ENCODE data around the gene WDCP. TPM values are rescaled to one million over a fixed set of nuclear protein-coding genes. Genes with fewer than 3 reads are reported as not detected.
"Not testable (repeated sequence)": the region's sequence is repeated elsewhere in the genome, so short reads cannot be mapped to it uniquely, and the experiment has no call there.

WDCP gene, protein sequence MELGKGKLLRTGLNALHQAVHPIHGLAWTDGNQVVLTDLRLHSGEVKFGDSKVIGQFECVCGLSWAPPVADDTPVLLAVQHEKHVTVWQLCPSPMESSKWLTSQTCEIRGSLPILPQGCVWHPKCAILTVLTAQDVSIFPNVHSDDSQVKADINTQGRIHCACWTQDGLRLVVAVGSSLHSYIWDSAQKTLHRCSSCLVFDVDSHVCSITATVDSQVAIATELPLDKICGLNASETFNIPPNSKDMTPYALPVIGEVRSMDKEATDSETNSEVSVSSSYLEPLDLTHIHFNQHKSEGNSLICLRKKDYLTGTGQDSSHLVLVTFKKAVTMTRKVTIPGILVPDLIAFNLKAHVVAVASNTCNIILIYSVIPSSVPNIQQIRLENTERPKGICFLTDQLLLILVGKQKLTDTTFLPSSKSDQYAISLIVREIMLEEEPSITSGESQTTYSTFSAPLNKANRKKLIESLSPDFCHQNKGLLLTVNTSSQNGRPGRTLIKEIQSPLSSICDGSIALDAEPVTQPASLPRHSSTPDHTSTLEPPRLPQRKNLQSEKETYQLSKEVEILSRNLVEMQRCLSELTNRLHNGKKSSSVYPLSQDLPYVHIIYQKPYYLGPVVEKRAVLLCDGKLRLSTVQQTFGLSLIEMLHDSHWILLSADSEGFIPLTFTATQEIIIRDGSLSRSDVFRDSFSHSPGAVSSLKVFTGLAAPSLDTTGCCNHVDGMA
- total RNA-seq, result 1 to 10 TPM; 2.7 to 3.6 TPM

- peak; percentile 99 for DNase-seq (ENCODE audit: low spot score)
- Histone ChIP-seq H3K27me3 (no peaks in the 10 kb centered on the region), H3K4me3 (peak within 1 kb of the TSS; percentile 80 to 81), H3K36me3 (no peaks in the 10 kb centered on the region), H3K4me1 (peaks cover 0 to 26% of the 10 kb centered on the region in 2 donors), H3K9me3 (no peaks in the 10 kb centered on the region), H3K27ac (peak within 1 kb of the TSS; percentile 61 to 69)
- no peak for TF ChIP-seq CTCF (IDR thresholded peaks at IDR 0.05)
These were observed at the start of gene WDCP for GRCh38 chr2:24046930-24047702. WDCP (minus strand) TSS chr2:24047391; CDS start chr2:24039494, 7,897 bp downstream.

DNA sequence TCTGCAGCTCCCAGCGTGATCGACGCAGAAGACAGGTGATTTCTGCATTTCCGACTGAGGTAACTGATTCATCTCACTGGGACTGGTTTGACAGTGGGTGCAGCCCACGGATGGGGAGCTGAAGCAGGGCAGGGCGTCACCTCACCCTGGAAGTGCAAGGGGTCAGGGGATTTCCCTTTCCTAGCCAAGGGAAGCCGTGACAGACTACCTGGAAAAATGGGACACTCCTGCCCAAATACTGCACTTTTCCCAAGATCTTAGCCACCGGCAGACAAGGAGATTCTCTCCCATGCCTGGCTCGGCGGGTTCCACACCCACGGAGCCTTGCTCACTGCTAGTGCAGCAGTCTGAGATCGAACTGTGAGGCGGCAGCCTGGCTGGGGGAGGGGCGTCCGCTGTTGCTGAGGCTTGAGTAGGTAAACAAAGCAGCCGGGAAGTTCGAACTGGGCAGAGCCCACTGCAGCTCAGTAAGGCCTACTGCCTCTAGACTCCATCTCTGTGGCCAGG, 48.0 kb upstream of the WDCP start:
- not testable (repeated sequence) for H3K4me1 ChIP-seq; DNase-seq (ENCODE audit: low spot score); H3K4me3 ChIP-seq; H3K27ac ChIP-seq; H3K27me3 ChIP-seq; H3K36me3 ChIP-seq; H3K9me3 ChIP-seq

DNA sequence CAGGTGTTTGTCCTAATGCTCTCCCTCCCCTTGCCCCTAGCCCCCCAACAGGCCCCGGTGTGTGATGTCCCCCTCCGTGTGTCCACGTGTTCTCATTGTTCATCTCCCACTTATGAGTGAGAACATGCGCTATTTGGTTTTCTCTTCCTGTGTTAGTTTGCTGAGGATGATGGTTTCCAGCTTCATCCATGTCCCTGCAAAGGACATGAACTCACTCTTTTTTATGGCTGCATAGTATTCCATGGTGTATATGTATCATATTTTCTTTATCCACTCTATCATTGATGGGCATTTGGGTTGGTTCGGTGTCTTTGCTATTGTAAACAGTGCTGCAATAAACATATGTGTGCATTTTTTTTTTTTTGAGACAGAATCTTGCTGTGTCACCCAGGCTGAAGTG, 46.1 kb upstream of the WDCP start:
- H3K27me3 ChIP-seq; DNase-seq (ENCODE audit: low spot score); H3K27ac ChIP-seq; H3K4me3 ChIP-seq; H3K4me1 ChIP-seq; H3K36me3 ChIP-seq; H3K9me3 ChIP-seq: not testable (repeated sequence)

DNA sequence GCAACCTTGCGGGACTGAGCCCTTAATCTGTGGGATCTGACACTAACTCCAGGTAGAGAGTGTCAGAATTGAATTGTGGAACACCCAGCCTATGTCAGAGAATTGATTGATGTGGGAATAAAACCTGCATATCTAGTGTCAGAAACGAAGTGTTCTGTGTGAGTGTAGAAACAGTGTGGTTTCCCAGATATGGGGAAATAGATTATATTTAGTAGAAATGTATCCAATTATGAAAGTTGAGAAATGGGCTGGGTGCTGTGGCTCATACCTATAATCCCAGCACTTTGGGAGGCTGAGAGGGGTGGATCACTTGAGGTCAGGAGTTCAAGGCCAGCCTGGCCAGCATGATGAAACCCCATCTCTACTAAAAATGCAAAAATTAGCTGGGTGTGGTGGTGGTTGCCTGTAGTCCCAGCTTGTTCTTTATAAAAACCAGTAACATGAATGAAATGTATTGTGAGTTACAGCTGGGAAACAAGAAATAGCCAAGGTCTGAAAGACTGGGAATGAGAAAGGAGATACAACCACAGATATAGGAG, 41.7 kb upstream of the WDCP start:
- no peak for TF ChIP-seq CTCF (IDR thresholded peaks at IDR 0.05)
- H3K27me3 ChIP-seq, result no peaks in the 10 kb centered on the region
- no peak overlapping the region for H3K27ac ChIP-seq
- H3K36me3 ChIP-seq, result no peaks in the 10 kb centered on the region
- H3K4me1 ChIP-seq, result peaks cover 0 to 7% of the 10 kb centered on the region in 2 donors
- H3K4me3 ChIP-seq, result no peak overlapping the region
- no peak for DNase-seq (ENCODE audit: low spot score)
- H3K9me3 ChIP-seq, result no peaks in the 10 kb centered on the region

- TF ChIP-seq CTCF (IDR thresholded peaks at IDR 0.05), result no peak
- peaks cover 0 to 18% of the 10 kb centered on the region in 2 donors for H3K4me1 ChIP-seq
- no peak for DNase-seq (ENCODE audit: low spot score)
These were observed 39.8 kb upstream of the WDCP start for GRCh38 chr2:24087032-24087431.

GRCh38 chr2:24086241-24086640, 39.0 kb upstream of the WDCP start:
- no peaks in the 10 kb centered on the region for H3K9me3 ChIP-seq
- TF ChIP-seq CTCF (IDR thresholded peaks at IDR 0.05), result no peak
- DNase-seq (ENCODE audit: low spot score), result no peak

More at GRCh38 chr2:24087032-24087431, 39.8 kb upstream of the WDCP start:
- H3K36me3 ChIP-seq, result peaks cover 4% of the 10 kb centered on the region
- H3K9me3 ChIP-seq, result no peaks in the 10 kb centered on the region
- H3K4me3 ChIP-seq, result no peak overlapping the region
- no peak overlapping the region for H3K27ac ChIP-seq
- no peaks in the 10 kb centered on the region for H3K27me3 ChIP-seq

More at GRCh38 chr2:24086241-24086640, 39.0 kb upstream of the WDCP start:
- no peak overlapping the region for H3K4me3 ChIP-seq
- no peak overlapping the region for H3K27ac ChIP-seq
- no peaks in the 10 kb centered on the region for H3K27me3 ChIP-seq
- peaks cover 6% of the 10 kb centered on the region for H3K36me3 ChIP-seq
- H3K4me1 ChIP-seq, result peaks cover 0 to 18% of the 10 kb centered on the region in 2 donors

Measured in right atrium auricular region (tissue), 2 donors.